ENCODE measurements around the gene PPP1R11.
"Not testable (repeated sequence)": the region's sequence is repeated elsewhere in the genome, so short reads cannot be mapped to it uniquely, and the experiment has no call there.

The PPP1R11 gene

DNA sequence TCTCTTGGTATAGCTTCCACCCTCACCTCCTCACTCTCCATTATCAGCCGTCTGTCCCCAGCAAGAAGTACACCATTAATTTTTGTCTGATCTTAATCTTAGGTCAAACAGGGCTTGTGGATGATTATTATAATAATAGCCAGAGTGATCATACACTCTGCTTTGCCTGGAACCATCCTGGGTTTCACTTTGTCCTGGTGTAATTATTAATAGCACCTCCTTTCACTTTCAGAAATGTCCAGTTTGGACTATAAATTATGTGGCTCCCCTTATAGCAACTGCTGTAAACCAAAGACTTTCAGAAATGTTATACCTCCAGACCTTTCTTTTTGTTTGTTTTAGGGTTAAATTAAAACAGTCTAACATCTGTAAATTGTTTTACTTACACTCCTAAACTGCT, 46.8 kb downstream of the PPP1R11 start:
- no peak for TF ChIP-seq CTCF (IDR thresholded peaks at IDR 0.05; ENCODE audit: insufficient read depth, low read depth, low read length, missing control alignments)
- DNase-seq (ENCODE audit: low read depth), result no peak

GRCh38 chr6:30116724-30117123, 49.7 kb downstream of the PPP1R11 start:
- no peak for TF ChIP-seq CTCF (IDR thresholded peaks at IDR 0.05; ENCODE audit: insufficient read depth, low read depth, low read length, missing control alignments)
- H3K4me3 ChIP-seq (ENCODE audit: low read depth, low read length), result no peak overlapping the region
- DNase-seq (ENCODE audit: low read depth), result no peak

More for the DNA sequence above, 46.8 kb downstream of the PPP1R11 start:
- no peak overlapping the region for H3K4me3 ChIP-seq (ENCODE audit: low read depth, low read length)

- DNase-seq (ENCODE audit: low read depth), result not testable (repeated sequence)
Measured at GRCh38 chr6:30118691-30119090, 51.7 kb downstream of the PPP1R11 start.

More at GRCh38 chr6:30118691-30119090, 51.7 kb downstream of the PPP1R11 start:
- not testable (repeated sequence) for H3K4me3 ChIP-seq (ENCODE audit: low read depth, low read length)
